IPS-20b (cell line): ENCODE data around the gene GTPBP6.
"Not testable (repeated sequence)": the region's sequence is repeated elsewhere in the genome, so short reads cannot be mapped to it uniquely, and the experiment has no call there.

Experiments used
- H3K27ac ChIP-seq: one replicate; pipeline ENCODE4 v1.5.1; 2013; ENCODE audit warnings: low read length
- H3K27me3 ChIP-seq: 2 replicates; pipeline ENCODE4 v1.6.1; 2013; ENCODE audit warnings: mild to moderate bottlenecking, low read length, inconsistent platforms; ENCODE audit not compliant: insufficient read depth
- H3K36me3 ChIP-seq: 2 replicates; pipeline ENCODE4 v1.6.1; 2013; ENCODE audit warnings: low read depth, mild to moderate bottlenecking, inconsistent platforms, low read length, moderate library complexity; ENCODE audit not compliant: insufficient read depth
- H3K4me1 ChIP-seq: 2 replicates; pipeline ENCODE4 v1.6.1; 2013; ENCODE audit warnings: mild to moderate bottlenecking, control low read depth, inconsistent platforms, low read length, moderate library complexity; ENCODE audit not compliant: insufficient read depth
- H3K4me3 ChIP-seq: 2 replicates; pipeline ENCODE4 v1.5.1; 2013; ENCODE audit warnings: mild to moderate bottlenecking, low read length, inconsistent platforms
- H3K9ac ChIP-seq: 2 replicates; pipeline ENCODE4 v1.6.1; 2013; ENCODE audit warnings: low read depth, mild to moderate bottlenecking, inconsistent platforms, low read length, moderate library complexity
- H3K9me3 ChIP-seq: 2 replicates; pipeline ENCODE4 v1.6.1; 2013; ENCODE audit warnings: mild to moderate bottlenecking, low read depth, low read length, inconsistent platforms; ENCODE audit not compliant: insufficient read depth

Gene GTPBP6

DNA sequence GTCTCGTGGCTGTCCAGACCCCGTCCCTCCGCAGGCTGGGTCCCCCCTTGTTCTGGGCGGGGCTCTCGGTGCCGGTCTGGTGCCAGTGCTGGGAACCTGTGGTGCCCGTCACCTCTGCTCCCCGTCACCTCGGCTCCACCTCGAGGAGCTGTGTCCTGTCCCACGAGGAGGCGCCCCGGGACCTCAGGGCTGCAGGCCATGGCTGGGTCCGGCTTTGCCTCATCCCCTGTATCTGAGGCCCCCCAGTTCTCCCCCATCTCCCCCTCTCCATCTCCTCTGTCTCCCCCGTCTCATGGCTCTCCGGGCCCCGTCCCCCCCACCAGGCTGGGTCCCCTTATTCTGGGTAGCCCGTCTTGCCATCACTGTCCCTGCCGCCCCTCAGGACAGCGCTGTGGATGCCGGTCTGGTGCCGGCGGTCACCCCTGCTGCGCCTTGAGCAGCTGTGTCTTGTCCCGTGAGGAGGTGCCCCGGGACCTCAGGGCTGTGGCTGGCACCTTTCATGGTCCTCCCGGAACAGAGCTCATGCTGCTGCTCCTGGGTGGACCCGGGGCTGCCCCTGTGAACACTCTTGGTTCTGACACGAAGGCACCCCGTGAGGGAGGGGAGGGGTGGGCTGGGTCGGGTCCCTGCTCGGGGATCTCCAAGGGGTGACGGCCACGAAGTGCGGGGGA is 13.4 kb upstream of the GTPBP6 start:
- Histone ChIP-seq H3K4me1 (no peaks in the 10 kb centered on the region), H3K4me3 (peak overlapping the region; percentile 31; the same call in 1 of the 2 replicates), H3K9me3 (no peaks in the 10 kb centered on the region), H3K27me3 (no peaks in the 10 kb centered on the region; the same call in 1 of the 2 replicates), H3K9ac (no peak overlapping the region), H3K36me3 (0 out of 2 replicates have a peak, but pooled peaks cover 17% of the 10 kb centered on the region), H3K27ac (no peak overlapping the region)

DNA sequence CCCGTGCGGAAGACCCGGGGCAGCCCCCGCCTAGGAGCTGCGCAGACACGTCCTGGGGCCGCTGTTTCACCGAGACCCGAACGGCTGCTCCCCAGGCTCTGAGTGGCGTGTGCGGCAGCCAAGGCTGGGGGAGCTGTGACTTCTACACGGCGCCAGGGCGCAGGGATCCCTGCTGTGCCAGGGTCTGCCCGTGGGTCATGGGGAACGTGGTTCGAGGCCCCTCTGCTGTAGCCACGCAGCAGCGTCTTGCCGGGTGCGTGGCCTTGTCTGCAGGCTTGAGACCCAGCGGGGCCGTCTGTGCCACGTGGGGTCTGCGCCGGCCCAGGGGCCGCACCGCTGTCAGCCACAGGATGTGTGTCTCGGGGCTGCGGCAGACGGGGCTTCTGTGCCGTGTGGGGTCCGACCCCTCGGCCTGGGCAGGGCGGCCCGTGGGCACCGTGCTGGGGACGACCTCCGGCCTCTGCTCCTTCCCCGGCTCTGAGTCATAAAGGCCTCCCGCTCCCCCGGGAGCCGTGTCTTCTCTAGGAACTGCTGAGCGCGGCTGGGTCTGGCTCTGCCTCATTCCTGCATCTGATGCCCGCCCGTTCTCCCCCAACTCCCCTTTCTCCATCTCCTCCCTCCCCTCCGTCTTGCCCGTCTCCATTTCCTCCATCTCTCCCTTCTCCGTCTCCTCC is 12.7 kb upstream of the GTPBP6 start:
- Histone ChIP-seq H3K9me3 (no peaks in the 10 kb centered on the region), H3K27me3 (no peaks in the 10 kb centered on the region; the same call in 1 of the 2 replicates), H3K4me1 (no peaks in the 10 kb centered on the region), H3K27ac (no peak overlapping the region), H3K36me3 (0 out of 2 replicates have a peak, but pooled peaks cover 11% of the 10 kb centered on the region), H3K9ac (0 out of 2 replicates have a peak overlapping the region, but pooled peaks have one; percentile 41), H3K4me3 (peak overlapping the region; percentile 31; the same call in 1 of the 2 replicates)

DNA sequence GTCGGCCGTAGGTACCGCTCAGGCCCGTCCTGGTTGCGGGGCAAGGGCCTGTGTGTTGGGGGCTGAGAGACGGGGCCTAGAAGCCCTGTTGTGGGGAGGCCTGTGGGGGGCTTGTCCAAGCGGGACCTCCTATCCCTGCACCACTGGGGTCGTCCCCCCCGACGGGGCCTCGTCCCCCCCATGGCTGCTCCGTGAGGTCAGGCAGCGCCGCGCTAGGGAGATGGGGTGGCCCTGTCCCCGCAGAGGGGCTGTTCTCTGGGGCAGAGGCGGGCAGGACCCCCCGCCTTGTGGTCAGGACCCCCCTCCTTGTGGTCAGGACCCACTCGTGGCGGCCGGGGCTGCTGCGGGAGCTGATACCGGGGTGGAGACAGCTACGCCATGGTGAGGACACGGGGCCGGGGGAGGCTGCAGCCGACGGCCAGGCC is 12.1 kb upstream of the GTPBP6 start:
- Histone ChIP-seq H3K27me3 (no peaks in the 10 kb centered on the region; the same call in 1 of the 2 replicates), H3K27ac (no peak overlapping the region), H3K9ac (no peak overlapping the region), H3K4me3 (peak overlapping the region; percentile 31; the same call in 1 of the 2 replicates), H3K36me3 (0 out of 2 replicates have a peak, but pooled peaks cover 8% of the 10 kb centered on the region), H3K9me3 (no peaks in the 10 kb centered on the region), H3K4me1 (no peaks in the 10 kb centered on the region)

DNA sequence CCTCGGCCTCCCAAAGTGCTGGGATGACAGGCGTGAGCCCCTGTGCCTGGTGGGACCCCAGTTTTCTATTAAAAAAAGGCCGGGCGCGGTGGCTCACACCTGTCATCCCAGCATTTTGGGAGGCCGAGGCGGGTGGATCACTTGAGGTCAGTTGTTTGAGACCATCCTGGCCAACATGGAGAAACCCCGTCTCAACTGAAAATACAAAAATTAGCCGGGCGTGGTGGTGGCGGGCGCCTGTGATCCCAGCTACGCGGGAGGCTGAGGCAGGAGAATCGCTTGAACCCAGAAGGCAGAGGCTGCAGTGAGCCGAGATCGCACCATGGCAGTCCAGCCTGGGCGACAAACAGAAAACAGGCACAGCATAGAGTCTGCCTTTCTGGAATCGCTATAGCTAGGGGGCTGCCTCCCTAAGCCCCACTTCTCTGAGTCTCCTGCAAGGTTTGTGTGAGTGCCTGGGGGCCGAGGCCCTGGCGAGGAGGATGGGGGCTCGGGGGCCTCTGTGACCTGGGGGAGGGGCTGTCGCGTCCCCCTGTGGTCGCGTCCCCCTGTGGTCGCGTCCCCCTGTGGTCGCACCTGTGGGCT is 11.6 kb upstream of the GTPBP6 start:
- H3K9ac ChIP-seq, H3K27me3 ChIP-seq, H3K27ac ChIP-seq, H3K4me1 ChIP-seq, H3K36me3 ChIP-seq, H3K4me3 ChIP-seq, H3K9me3 ChIP-seq: not testable (repeated sequence)

DNA sequence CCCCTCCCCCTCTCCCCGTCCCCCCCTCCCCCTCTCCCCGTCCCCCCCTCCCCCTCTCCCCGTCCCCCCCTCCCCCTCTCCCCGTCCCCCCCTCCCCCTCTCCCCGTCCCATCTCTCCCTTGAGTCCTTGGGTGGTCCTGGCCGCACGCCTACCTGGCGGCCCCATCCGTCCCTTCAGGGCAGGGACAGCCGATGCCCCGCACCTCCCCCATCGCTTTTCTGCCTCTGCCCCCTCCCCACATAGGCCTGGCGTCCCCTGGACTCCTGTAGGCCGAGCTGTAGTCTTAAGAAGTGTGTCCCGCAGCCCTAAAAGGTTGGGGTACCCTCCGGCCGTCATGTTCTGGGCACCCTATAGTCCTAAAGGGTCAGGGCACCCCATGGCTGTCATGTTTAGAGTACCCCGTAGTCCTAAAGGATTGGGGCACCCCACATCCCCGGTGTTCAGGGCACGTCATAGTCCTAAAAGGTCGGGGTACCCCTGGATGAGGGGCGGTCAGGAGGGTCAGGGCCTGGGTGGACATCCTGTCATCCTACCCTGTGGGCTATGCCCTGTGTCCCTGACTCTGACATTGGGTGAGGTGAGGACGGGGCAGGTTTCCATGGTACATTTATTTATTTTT is 10.8 kb upstream of the GTPBP6 start:
- no peaks in the 10 kb centered on the region for H3K4me1 ChIP-seq
- H3K27ac ChIP-seq, result no peak overlapping the region
- no peak overlapping the region for H3K4me3 ChIP-seq
- no peaks in the 10 kb centered on the region; the same call in 1 of the 2 replicates for H3K27me3 ChIP-seq
- H3K9me3 ChIP-seq, result no peaks in the 10 kb centered on the region
- no peak overlapping the region for H3K9ac ChIP-seq
- 0 out of 2 replicates have a peak, but pooled peaks cover 8% of the 10 kb centered on the region for H3K36me3 ChIP-seq

DNA sequence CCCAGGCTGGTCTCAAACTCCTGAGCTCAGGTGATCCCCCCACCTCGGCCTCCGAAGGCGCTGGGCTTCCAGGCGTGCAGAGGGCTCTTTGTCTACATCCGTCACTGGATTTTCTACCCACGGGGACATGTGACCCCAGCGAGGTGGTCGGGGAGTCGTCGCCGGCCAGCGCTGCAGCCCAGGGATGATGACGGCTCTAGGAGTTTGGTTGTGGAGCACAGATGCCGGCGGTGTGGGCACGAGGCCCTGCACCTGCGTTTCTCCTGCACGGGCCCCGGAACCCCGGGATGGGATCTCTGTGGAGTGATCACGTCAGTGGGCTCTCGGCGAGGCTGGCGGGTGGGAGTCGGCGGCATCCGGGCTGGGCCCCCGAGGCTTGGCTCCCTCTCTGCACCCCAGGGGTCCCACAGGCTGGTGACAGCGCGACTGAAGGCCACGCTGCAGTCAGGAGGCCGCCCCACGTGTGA is 9.1 kb upstream of the GTPBP6 start:
- Histone ChIP-seq H3K4me1 (no peaks in the 10 kb centered on the region), H3K4me3 (no peak overlapping the region), H3K27ac (no peak overlapping the region), H3K36me3 (no peaks in the 10 kb centered on the region), H3K9me3 (no peaks in the 10 kb centered on the region), H3K9ac (no peak overlapping the region), H3K27me3 (no peaks in the 10 kb centered on the region; the same call in 1 of the 2 replicates)

DNA sequence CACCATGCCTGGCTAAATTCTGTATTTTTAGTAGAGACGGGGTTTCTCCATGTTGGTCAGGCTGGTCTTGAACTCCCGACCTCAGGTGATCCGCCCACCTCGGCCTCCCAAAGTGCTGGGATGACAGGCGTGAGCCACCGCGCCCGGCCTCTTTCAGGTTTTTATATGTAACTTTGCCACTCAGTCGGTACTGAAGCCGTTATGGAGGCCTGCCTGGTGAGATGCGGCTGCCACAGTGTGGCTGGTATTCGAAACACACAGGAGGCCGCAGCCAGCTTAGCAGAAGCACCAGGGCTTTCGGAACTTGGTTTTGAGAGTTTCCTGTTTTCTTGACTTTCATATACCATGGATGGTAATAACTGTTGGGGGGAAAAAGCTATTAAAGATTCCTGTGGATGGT is 6.1 kb upstream of the GTPBP6 start:
- not testable (repeated sequence) for H3K4me1 ChIP-seq, H3K4me3 ChIP-seq, H3K9ac ChIP-seq, H3K27ac ChIP-seq, H3K9me3 ChIP-seq, H3K36me3 ChIP-seq
- peaks cover 12% of the 10 kb centered on the region; the same call in 1 of the 2 replicates for H3K27me3 ChIP-seq

DNA sequence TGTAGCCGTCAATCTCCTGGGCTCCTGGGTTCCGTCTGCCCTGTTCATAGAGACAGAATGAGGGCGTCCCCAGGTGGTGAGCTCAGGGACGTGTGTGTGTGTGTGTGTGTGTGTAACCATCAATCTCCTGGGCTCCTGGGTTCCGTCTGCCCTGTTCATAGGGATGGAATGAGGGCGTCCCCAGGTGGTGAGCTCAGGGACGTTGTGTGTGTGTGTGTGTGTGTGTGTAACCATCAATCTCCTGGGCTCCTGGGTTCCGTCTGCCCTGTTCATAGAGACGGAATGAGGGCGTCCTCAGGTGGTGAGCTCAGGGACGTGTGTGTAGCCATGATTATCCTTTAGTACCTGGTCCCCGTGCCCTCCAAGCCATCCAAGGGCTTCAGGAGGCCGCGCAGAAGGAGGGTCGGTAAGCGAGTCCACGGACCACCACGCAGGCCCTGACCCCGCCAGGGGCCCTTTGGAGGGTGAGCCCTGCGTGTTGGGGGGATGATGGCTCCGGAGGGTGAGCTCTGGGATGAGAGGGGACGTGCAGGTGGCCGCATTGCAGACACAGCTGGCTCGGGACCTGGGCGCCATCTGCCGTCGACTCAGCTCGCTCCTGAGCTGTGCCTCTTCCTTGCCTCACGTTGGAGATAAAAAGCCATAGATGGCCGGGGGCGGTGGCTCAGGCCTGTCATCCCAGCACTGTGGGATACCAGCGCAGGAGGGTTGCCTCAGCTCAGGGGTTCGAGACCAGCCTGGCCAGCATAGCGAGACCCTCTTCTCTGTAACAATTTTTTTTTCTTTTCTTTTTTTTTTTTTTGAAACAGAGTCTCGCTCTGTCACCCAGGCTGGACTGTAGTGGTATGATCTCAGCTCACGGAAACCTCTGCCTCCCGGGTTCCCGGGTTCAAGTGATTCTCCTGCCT is 5.4 kb upstream of the GTPBP6 start:
- Histone ChIP-seq H3K4me3 (no peak overlapping the region), H3K9me3 (no peaks in the 10 kb centered on the region), H3K27ac (no peak overlapping the region), H3K36me3 (no peaks in the 10 kb centered on the region), H3K27me3 (peaks cover 12% of the 10 kb centered on the region; the same call in 1 of the 2 replicates), H3K9ac (no peak overlapping the region), H3K4me1 (peaks cover 6% of the 10 kb centered on the region)

DNA sequence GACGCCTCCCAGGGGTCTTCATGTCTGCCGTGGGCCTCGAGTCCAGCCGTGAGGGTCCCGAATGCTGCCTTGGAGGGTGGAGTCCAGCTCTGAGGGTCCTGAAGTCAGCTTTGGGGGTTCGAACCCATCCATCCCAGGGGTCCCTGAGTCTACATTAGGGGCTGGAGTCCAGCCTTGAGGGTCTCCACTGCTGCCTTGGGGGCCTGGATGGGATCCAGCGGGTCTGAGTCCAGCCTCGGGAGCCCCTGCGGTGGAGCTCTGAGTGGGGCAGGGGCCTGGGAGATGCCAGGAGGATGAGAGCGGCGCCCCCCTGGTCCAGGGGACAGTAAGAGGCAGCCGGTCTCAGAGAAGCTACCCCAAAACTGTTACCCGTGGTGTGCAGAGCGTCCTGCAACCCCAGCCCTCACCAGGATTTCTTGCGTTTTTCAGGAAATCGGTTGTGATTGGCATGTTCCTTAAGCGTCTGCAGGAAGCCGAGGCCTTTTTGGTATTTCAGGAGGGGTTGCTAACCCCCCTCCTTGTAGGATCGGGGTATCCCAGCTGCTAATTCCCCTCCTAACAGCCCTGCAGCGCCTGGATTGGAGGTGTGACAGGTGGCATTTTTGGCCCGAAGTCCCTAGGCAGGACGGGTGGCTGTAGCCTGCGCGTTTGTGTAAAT is 1.7 kb upstream of the GTPBP6 start:
- H3K36me3 ChIP-seq, result peaks cover 13% of the 10 kb centered on the region
- peak overlapping the region; percentile 77 for H3K4me3 ChIP-seq
- H3K9ac ChIP-seq, result peak overlapping the region; percentile 90
- H3K27ac ChIP-seq, result no peak overlapping the region
- H3K4me1 ChIP-seq, result peaks cover 6% of the 10 kb centered on the region
- peaks cover 12% of the 10 kb centered on the region; the same call in 1 of the 2 replicates for H3K27me3 ChIP-seq
- H3K9me3 ChIP-seq, result no peaks in the 10 kb centered on the region

DNA sequence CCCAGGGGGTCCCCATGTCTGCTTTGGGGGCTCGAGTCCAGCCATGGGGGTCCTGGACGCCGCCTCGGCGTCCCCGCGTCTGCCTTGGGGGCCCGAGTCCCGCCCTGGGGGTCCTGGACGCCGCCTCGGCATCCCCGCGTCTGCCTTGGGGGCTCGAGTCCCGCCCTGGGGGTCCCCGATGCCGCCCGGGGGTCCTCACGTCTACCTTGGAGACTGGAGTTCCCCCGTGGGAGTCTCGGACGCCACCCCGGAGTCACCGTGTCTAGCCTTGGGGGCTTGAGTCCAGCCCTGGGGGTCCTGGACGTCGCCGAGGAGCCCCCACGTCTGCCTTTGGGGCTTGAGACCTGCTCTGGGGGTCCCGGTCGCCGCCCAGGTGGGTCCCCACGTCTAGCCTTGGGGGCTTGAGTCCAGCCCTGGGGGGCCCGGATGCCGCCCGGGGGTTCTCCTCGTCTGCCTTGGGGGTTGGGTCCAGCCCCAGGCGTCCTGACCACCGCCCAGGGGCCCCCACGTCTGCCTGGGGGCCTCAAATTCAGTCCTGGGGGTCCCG is 1.1 kb upstream of the GTPBP6 start:
- peak overlapping the region; percentile 77 for H3K27ac ChIP-seq
- peaks cover 6% of the 10 kb centered on the region for H3K4me1 ChIP-seq
- H3K27me3 ChIP-seq, result peaks cover 12% of the 10 kb centered on the region; the same call in 1 of the 2 replicates
- H3K9ac ChIP-seq, result peak overlapping the region; percentile 90
- no peaks in the 10 kb centered on the region for H3K9me3 ChIP-seq
- peaks cover 17% of the 10 kb centered on the region for H3K36me3 ChIP-seq
- peak overlapping the region; percentile 77 for H3K4me3 ChIP-seq
